ENCODE results near the gene CIAO1. TPM values are rescaled to one million over a fixed set of nuclear protein-coding genes. Genes with fewer than 3 reads are reported as not detected.

The CIAO1 gene
- total and polyA plus RNA-seq, 2 of the 13 experiments (the other 11 are each of a cell fraction or from before 2014, with no cell fraction given): 99.3 to 120 TPM

DNA sequence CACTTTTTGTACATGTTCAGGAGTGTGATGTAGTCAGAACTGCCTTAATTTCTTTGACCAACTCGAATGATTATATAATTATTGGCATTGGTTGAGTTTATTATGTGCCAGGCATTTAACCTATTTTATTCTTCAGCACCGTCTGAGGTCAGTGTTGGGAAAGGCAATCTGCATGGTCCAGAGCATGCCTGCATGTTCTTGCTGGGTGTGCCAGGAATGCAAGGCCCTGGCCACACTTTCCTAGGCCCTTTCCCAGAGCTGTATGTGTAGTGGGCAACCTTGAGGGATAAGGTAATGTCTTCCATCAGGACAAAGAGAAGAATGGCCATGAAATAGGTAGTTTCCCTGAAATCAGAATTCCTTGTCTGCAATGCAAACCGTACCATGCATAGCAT, 49.0 kb downstream of the CIAO1 start:
- WGBS (ENCODE audit: low lambda C conversion rate): 23% methylated on average over 3 of the region's 3 CpGs
- intact Hi-C loops (cut with micrococcal nuclease; ENCODE audit: unreplicated experiment): no loop called here

More for the DNA sequence above, 49.0 kb downstream of the CIAO1 start:
- no peak for DNase-seq (ENCODE audit: low spot score)
- H3K4me1 ChIP-seq (ENCODE audit: insufficient read depth, low read length): peaks cover 40% of the 10 kb centered on the region
- no peak overlapping the region for H3K9ac ChIP-seq (ENCODE audit: insufficient read depth, low read depth, low read length)
- no peak for FAIRE-seq
- ATAC-seq: no peak
- H3K4me3 ChIP-seq (replicated peaks in 1 of 3; ENCODE audit: insufficient read depth in 1 of 3, low read depth in 2 of 3, low read length in 3 of 3): no peak overlapping the region
- in situ Hi-C loops (cut with HindIII; ENCODE audit: extremely low pct_ligation_motif_present, low pct_unique_long_range_greater_than_20kb): no loop called here
- H2AFZ ChIP-seq (ENCODE audit: low read length): no peak overlapping the region
- no peaks in the 10 kb centered on the region for H3K36me3 ChIP-seq (replicated peaks in 1 of 2; ENCODE audit: control insufficient read depth in 1 of 2, insufficient read depth in 2 of 2, low read length in 2 of 2)
- no peak overlapping the region for H3K4me2 ChIP-seq (ENCODE audit: low read depth, low read length)
- no TSS peak for BruUV-seq (replicated peaks)
- H3K79me2 ChIP-seq (ENCODE audit: insufficient read depth, low read length): no peaks in the 10 kb centered on the region
- ChIA-PET CTCF (ENCODE audit: low intra/inter-chr PET ratio, low total read pairs) (no interaction called here), POLR2A (interaction anchor here (1.9 kb wide), 1 partner anchor 10 kb away, joined by 11 read pairs; the partner anchor contains the start of gene SNRNP200)
- H3K27ac ChIP-seq (ENCODE audit: extremely low read length, insufficient read depth, low read length): no peak overlapping the region
- no peaks in the 10 kb centered on the region for H4K20me1 ChIP-seq (ENCODE audit: insufficient read depth, low read length)
- H3K9me3 ChIP-seq (ENCODE audit: low read length): no peaks in the 10 kb centered on the region
- TF ChIP-seq ZNF749 (CRISPR knock-in tag; IDR thresholded peaks at IDR 0.05; ENCODE audit: borderline replicate concordance) (no peak), ZFP62 (CRISPR knock-in tag; IDR thresholded peaks at IDR 0.05) (no peak), ZNF256 (CRISPR knock-in tag; conservative IDR thresholded peaks at IDR 0.05) (no peak), ELF1 (CRISPR knock-in tag; IDR thresholded peaks at IDR 0.05) (no peak), PHF5A (CRISPR knock-in tag; IDR thresholded peaks at IDR 0.05; ENCODE audit: low read depth, unreplicated experiment) (no peak), ZNF446 (CRISPR knock-in tag; IDR thresholded peaks at IDR 0.05) (no peak), ZNF335 (CRISPR knock-in tag; IDR thresholded peaks at IDR 0.05) (no peak), ZHX1 (CRISPR knock-in tag; IDR thresholded peaks at IDR 0.05; ENCODE audit: low read depth) (no peak), ZMYM3 (CRISPR knock-in tag; IDR thresholded peaks at IDR 0.05) (no peak), RBM22 (optimal IDR thresholded peaks at IDR 0.05; ENCODE audit: low read length) (no peak), ZNF160 (CRISPR knock-in tag; IDR thresholded peaks at IDR 0.05) (no peak), CHCHD3 (CRISPR knock-in tag; IDR thresholded peaks at IDR 0.05) (no peak)
- TF ChIP-seq, protein P1, sequence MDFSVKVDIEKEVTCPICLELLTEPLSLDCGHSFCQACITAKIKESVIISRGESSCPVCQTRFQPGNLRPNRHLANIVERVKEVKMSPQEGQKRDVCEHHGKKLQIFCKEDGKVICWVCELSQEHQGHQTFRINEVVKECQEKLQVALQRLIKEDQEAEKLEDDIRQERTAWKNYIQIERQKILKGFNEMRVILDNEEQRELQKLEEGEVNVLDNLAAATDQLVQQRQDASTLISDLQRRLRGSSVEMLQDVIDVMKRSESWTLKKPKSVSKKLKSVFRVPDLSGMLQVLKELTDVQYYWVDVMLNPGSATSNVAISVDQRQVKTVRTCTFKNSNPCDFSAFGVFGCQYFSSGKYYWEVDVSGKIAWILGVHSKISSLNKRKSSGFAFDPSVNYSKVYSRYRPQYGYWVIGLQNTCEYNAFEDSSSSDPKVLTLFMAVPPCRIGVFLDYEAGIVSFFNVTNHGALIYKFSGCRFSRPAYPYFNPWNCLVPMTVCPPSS (IDR thresholded peaks at IDR 0.05): no peak
- TF ChIP-seq, protein P2, sequence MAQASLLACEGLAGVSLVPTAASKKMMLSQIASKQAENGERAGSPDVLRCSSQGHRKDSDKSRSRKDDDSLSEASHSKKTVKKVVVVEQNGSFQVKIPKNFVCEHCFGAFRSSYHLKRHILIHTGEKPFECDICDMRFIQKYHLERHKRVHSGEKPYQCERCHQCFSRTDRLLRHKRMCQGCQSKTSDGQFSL (CRISPR knock-in tag; IDR thresholded peaks at IDR 0.05): no peak
- no peaks in the 10 kb centered on the region; a peak in 1 of 5 replicates for H3K27me3 ChIP-seq (ENCODE audit: control insufficient read depth in 1 of 2, insufficient read depth in 2 of 2, low read length in 2 of 2)

All from HepG2 (cell line).